PC-9 (cell line): Measurements from ENCODE around the gene SHANK3. TPM values are rescaled to one million over a fixed set of nuclear protein-coding genes. Genes with fewer than 3 reads are reported as not detected.

ENCODE experiments used
- BruUV-seq: library from RNA; stranded (reverse); fragments of 400-500 nt; replicated peaks from 2 replicates; lab custom pipeline; 2021; lab: Mats Ljungman, UMichigan
- CTCF ChIA-PET: fragments of 300-600 bp; sonication (Branson Sonifier 250); formaldehyde crosslinking; loops from one replicate; lab custom pipeline; 2022; ENCODE audit warnings: antibody characterized with exemption; lab: Charles Lee
- POLR2A ChIA-PET: fragments of 300-600 bp; sonication (Branson Sonifier 250); formaldehyde crosslinking; loops from one replicate; lab custom pipeline; 2022; ENCODE audit warnings: antibody characterized with exemption; ENCODE audit not compliant: unreplicated experiment; lab: Charles Lee
- DNase-seq, 2 experiments: peaks; one replicate each; pipeline versions ENCODE4 v3.0.0 to v3.0.0-alpha.2; 2015 to 2022; ENCODE audit warnings: mixed read lengths in 1 of 2
- H2AFZ ChIP-seq: fragments of 200-600 bp; sonication (generic); 2 replicates; pipeline ENCODE4 v1.8.1; 2017; ENCODE audit warnings: antibody characterized with exemption
- H3F3A ChIP-seq: fragments of 200-600 bp; sonication (generic); 2 replicates; pipeline ENCODE4 v1.8.1; 2017; ENCODE audit warnings: antibody characterized with exemption, mild to moderate bottlenecking, low read depth; ENCODE audit not compliant: insufficient read depth
- H3K27ac ChIP-seq: fragments of 200-600 bp; sonication (generic); 2 replicates; pipeline ENCODE4 v1.6.1; 2016; ENCODE audit warnings: mixed run types
- H3K27me3 ChIP-seq: fragments of 200-600 bp; sonication (generic); 2 replicates; pipeline ENCODE4 v1.6.1; 2016; ENCODE audit warnings: low read depth, mixed run types; ENCODE audit not compliant: insufficient read depth
- H3K36me3 ChIP-seq: fragments of 200-600 bp; sonication (generic); 2 replicates; pipeline ENCODE4 v1.6.1; 2016; ENCODE audit warnings: low read depth, mixed run types
- H3K4me1 ChIP-seq: fragments of 200-600 bp; sonication (generic); replicated peaks from 2 replicates; pipeline ENCODE4 v1.6.1; 2016; ENCODE audit warnings: mixed run types; ENCODE audit not compliant: insufficient read depth
- H3K4me2 ChIP-seq: fragments of 200-600 bp; sonication (generic); 2 replicates; pipeline ENCODE4 v1.6.1; 2017; ENCODE audit warnings: mixed run types
- H3K4me3 ChIP-seq: fragments of 200-600 bp; sonication (generic); 2 replicates; pipeline ENCODE4 v1.6.1; 2016; ENCODE audit warnings: mixed run types
- H3K79me2 ChIP-seq: fragments of 200-600 bp; sonication (generic); 2 replicates; pipeline ENCODE4 v1.6.1; 2017; ENCODE audit warnings: low read depth, mixed run types
- H3K9me2 ChIP-seq: fragments of 200-600 bp; sonication (generic); 2 replicates; pipeline ENCODE4 v1.8.1; 2017; ENCODE audit warnings: mild to moderate bottlenecking; ENCODE audit not compliant: insufficient read depth
- H3K9me3 ChIP-seq: fragments of 200-600 bp; sonication (generic); 2 replicates; pipeline ENCODE4 v1.8.1; 2016; ENCODE audit warnings: low read depth; ENCODE audit not compliant: insufficient read depth
- H4K20me1 ChIP-seq: fragments of 200-600 bp; sonication (generic); 2 replicates; pipeline ENCODE4 v1.8.1; 2017; ENCODE audit not compliant: insufficient read depth
- CTCF ChIP-seq: fragments of 200-600 bp; sonication (generic); conservative IDR thresholded peaks from 2 replicates; pipeline ENCODE4 v1.6.1; 2017; ENCODE audit warnings: mixed run types, antibody characterized with exemption, mild to moderate bottlenecking, moderate library complexity
- EZH2 ChIP-seq: fragments of 200-600 bp; sonication (generic); IDR thresholded peaks from 2 replicates; pipeline ENCODE4 v1.8.0; 2017; ENCODE audit warnings: antibody characterized with exemption, low read depth
- intact Hi-C: fragments of 100-400 bp; cut with micrococcal nuclease; formaldehyde crosslinking; loops from one replicate; pipeline ENCODE4 v1.10.0; 2022; ENCODE audit not compliant: unreplicated experiment
- total RNA-seq: library from RNA; stranded (reverse); gene quantifications from 2 replicates; pipeline ENCODE4 v1.2.3, GENCODE V29; 2021

Gene SHANK3
- total RNA-seq, 1 experiment from 2014 or later, result 5.8 TPM

- Histone ChIP-seq H3K4me1 (peaks cover 15% of the 10 kb centered on the region; the same call in 1 of the 2 replicates), H3K36me3 (no peaks in the 10 kb centered on the region), H3K4me3 (no peak overlapping the region), H2AFZ (no peak overlapping the region), H3F3A (peaks cover 36% of the 10 kb centered on the region), H3K79me2 (peaks cover 4% of the 10 kb centered on the region; the same call in 1 of the 2 replicates), H4K20me1 (0 out of 2 replicates have a peak, but pooled peaks cover 3% of the 10 kb centered on the region), H3K27me3 (no peaks in the 10 kb centered on the region), H3K4me2 (no peak overlapping the region), H3K9me2 (no peaks in the 10 kb centered on the region), H3K27ac (no peak overlapping the region), H3K9me3 (no peaks in the 10 kb centered on the region)
- no TSS peak for BruUV-seq
- ChIA-PET CTCF (no interaction called here), POLR2A (no interaction called here)
- intact Hi-C loops, result no loop called here
- no peak for DNase-seq
- TF ChIP-seq CTCF (no peak), EZH2 (no peak)
Measured at GRCh38 chr22:50671641-50672040, 982 bp upstream of the SHANK3 start.

GRCh38 chr22:50672041-50672440 is 582 bp upstream of the SHANK3 start:
- no TSS peak for BruUV-seq
- H3K4me3 ChIP-seq, result no peak overlapping the region
- intact Hi-C loops, result no loop called here
- H3F3A ChIP-seq, result peaks cover 32% of the 10 kb centered on the region
- no peak overlapping the region for H2AFZ ChIP-seq
- POLR2A ChIA-PET, result no interaction called here
- peaks cover 15% of the 10 kb centered on the region; the same call in 1 of the 2 replicates for H3K4me1 ChIP-seq
- peaks cover 4% of the 10 kb centered on the region; the same call in 1 of the 2 replicates for H3K79me2 ChIP-seq
- CTCF ChIA-PET, result no interaction called here
- TF ChIP-seq CTCF, result no peak
- no peak for TF ChIP-seq EZH2
- H3K27me3 ChIP-seq, result no peaks in the 10 kb centered on the region
- H3K4me2 ChIP-seq, result no peak overlapping the region
- H3K9me2 ChIP-seq, result no peaks in the 10 kb centered on the region
- 0 out of 2 replicates have a peak, but pooled peaks cover 3% of the 10 kb centered on the region for H4K20me1 ChIP-seq
- no peaks in the 10 kb centered on the region for H3K9me3 ChIP-seq
- no peak overlapping the region for H3K27ac ChIP-seq
- no peaks in the 10 kb centered on the region for H3K36me3 ChIP-seq
- peak in 1 of 2 experiments; percentile 6 for DNase-seq

GRCh38 chr22:50673231-50674129 is 857 bp downstream of the SHANK3 start:
- Histone ChIP-seq H3K36me3 (no peaks in the 10 kb centered on the region), H3K4me1 (peaks cover 15% of the 10 kb centered on the region; the same call in 1 of the 2 replicates), H3K9me3 (no peaks in the 10 kb centered on the region), H3K79me2 (peaks cover 4% of the 10 kb centered on the region; the same call in 1 of the 2 replicates), H3K27me3 (no peaks in the 10 kb centered on the region), H2AFZ (no peak overlapping the region), H3F3A (peaks cover 24% of the 10 kb centered on the region), H3K4me3 (peak overlapping the region; percentile 18; the same call in 1 of the 2 replicates), H3K9me2 (no peaks in the 10 kb centered on the region), H3K27ac (no peak overlapping the region), H4K20me1 (0 out of 2 replicates have a peak, but pooled peaks cover 3% of the 10 kb centered on the region), H3K4me2 (peak overlapping the region; percentile 52)
- no peak for TF ChIP-seq CTCF
- no peak for TF ChIP-seq EZH2
- no TSS peak for BruUV-seq
- intact Hi-C loops, result no loop called here
- POLR2A ChIA-PET, result no interaction called here
- CTCF ChIA-PET, result no interaction called here
- peak in 1 of 2 experiments; percentile 31 for DNase-seq
